ENCODE results near the gene PHLDA1. TPM values are rescaled to one million over a fixed set of nuclear protein-coding genes. Genes with fewer than 3 reads are reported as not detected.
A peak's percentile ranks its signal among the peaks of the same experiment; 100 is the strongest.

PHLDA1 gene
- total RNA-seq: 2.2 TPM

DNA sequence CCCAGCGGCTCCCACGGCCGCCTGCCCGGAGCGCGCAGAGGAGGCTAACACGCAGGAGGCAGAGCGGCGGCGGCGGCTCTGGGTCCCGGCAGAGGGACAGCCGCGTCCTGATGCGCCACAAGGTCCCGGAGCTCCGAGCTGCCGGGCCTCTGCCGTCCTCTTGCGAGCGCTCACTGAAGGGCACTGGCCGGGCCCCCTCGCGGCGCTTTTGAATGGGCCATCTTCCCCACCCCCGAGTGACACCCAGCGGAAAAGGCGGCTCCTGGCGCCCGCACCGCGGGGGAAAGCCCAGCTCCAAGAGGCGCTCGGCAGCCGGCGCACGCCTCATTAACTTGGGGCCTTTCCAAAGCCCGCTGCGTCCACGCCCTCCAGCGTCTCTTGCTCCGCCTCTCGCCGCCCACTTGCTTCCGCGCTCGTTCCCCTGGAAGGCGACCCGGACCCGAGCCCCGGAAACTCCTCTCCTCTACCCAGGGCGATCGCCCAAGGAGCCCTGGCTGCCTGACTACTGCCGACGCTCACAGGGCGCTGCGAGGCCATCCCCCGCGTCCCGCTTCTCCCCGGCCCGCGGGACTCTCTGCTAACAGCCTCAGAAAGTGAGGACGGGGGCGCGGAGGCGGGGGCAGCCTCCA lies at the start of gene PHLDA1:
Gene PHLDA1 (minus strand): TSS at position 363 of the 629 bp plus-strand sequence.
- DNase-seq (ENCODE audit: low spot score): peak; percentile 98

GRCh38 chr12:76080729-76081415 lies 49.3 kb upstream of the PHLDA1 start:
- no peak for DNase-seq (ENCODE audit: low spot score)
- no peak for ATAC-seq

More for the DNA sequence above, at the start of gene PHLDA1:
- ATAC-seq: peak; percentile 89

GRCh38 chr12:76080017-76080728 lies 48.6 kb upstream of the PHLDA1 start:
- ATAC-seq (no peak), DNase-seq (ENCODE audit: low spot score) (no peak)

DNA sequence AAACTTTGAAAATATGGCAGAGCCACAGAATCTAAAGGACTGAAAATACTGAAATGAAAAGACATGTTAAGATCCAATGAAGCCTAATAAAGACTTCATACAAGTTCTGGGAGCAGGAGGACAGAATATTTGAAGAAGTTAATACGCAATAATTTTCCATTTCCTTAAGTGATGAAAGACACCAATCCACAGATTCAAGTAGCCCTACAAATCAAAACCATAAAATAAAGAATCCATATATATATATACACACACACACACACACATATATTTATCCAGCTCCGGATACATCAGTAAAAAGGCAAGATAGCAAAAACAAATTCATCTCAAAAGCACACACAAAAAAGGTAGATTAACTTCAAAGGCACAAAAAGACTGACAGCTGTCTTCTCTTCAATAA lies 47.2 kb upstream of the PHLDA1 start:
- DNase-seq (ENCODE audit: low spot score): no peak
- ATAC-seq: no peak

DNA sequence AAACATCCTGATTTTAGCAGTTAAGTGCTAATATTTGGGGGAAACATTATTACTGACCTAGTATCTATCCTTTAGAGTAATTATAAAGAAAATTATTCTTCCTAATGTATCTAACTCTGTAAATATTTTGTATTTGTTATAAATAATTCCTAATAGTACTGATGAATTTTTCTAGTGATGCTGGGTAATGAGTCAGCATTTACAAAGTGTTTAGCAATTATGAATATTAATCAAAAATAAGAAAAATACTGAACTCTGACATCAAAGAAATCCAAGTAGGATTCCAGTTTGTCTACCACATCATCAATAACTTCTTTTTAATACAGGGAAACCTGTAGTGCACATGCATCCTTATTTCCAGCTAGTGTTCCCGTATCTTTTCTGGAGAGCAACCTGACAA lies 43.9 kb upstream of the PHLDA1 start:
- ATAC-seq: no peak
- no peak for DNase-seq (ENCODE audit: low spot score)

GRCh38 chr12:76074701-76075336 lies 43.2 kb upstream of the PHLDA1 start:
- DNase-seq (ENCODE audit: low spot score) (no peak), ATAC-seq (no peak)

- ATAC-seq (no peak), DNase-seq (ENCODE audit: low spot score) (no peak)
Observed at GRCh38 chr12:76073561-76073960, 42.0 kb upstream of the PHLDA1 start.

DNA sequence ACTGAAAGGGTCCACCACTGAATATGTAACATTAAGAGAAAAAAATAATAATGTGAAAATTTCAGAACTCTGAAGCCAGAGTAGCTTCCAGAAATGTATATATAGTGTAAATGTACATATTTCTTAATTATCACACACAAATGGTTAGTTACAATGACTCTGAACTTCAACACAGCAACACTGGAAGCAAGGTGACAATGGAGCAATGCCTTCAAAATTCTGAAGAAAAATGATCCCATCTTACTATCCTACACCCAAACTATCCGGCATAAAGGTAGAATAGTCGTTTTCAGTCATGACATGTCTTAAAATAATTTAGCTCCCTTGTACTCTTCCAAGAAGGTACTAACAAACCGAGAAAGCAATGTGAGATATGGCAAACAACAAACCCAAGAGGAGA lies 41.0 kb upstream of the PHLDA1 start:
- ATAC-seq (no peak), DNase-seq (ENCODE audit: low spot score) (no peak)

DNA sequence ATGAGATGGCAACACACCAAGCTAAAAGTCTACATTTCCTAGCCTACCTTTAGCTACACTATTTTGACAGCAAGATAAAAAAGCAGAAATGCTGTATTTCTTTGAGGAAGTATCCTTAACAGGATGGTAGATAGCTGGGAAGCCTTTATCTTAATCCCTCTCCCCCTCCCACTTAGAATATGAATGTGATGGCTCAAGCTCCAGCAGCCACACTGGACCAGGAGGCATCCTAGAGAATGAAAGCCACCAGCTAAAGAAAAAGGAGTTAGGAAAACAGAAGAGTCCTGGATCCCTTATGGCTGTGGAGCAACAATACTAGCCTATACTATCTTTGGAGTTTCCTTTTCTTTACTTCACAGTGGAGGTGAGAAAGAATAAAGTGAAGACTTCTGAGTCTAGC lies 37.8 kb upstream of the PHLDA1 start:
- ATAC-seq (no peak), DNase-seq (ENCODE audit: low spot score) (no peak)

DNA sequence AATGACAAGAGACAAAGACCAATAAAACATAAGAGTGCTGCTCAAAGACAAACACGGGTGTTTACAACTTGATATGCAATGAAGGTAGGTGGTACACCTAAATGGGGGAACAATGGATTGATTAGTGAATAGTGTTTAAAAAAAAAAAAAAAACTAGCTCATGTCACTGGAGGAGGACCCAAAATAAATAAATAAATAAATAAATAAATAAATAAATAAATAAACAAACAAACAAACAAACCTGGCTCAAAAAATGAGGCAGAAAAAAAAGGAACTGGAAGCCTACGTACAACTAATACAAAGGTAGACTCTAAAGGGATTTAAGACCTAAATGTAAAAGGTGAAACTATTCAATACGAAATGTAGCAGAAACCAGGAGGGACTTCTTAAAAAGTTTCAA lies 34.3 kb upstream of the PHLDA1 start:
- DNase-seq (ENCODE audit: low spot score): no peak
- no peak for ATAC-seq

DNA sequence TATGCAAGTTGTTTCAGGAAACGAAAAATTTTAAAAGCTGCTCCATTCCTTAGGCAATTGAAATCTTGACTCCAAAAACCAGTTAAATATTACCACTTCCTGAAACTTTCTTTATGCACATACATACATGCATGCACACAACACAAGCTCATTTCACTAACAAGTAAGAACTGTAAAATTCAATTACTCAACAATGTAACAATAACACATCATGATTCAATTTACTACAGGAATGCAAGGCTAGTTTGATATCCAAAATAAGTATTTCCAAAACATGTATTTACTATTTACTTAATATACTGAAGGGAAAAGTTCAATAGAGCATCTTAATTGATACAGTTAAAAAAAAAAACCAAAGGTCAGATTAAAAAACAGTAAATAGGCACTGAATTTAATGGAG lies 33.3 kb upstream of the PHLDA1 start:
- DNase-seq (ENCODE audit: low spot score) (no peak), ATAC-seq (no peak)

DNA sequence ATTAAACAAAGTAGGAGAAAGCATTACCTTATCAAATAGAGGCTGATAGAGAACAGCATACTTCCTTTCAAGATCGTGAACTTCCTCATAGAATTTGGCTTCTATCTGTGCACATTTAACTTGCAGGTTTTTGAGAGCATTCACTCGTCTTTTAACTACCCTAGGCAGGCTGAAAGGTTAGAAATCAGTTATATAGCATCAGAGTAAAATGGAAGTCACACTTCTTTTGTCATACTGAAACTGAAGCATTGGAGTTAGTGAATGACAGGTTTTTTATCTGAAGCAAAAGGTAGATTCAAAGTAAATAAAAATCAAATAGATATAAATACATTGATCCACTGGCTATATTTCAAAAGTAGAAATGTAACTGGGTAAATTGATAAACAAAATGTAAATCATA lies 28.5 kb upstream of the PHLDA1 start:
- ATAC-seq: no peak
- no peak for DNase-seq (ENCODE audit: low spot score)

- no peak for ATAC-seq
- no peak for DNase-seq (ENCODE audit: low spot score)
Observed at GRCh38 chr12:76057326-76057725, 25.8 kb upstream of the PHLDA1 start.

DNA sequence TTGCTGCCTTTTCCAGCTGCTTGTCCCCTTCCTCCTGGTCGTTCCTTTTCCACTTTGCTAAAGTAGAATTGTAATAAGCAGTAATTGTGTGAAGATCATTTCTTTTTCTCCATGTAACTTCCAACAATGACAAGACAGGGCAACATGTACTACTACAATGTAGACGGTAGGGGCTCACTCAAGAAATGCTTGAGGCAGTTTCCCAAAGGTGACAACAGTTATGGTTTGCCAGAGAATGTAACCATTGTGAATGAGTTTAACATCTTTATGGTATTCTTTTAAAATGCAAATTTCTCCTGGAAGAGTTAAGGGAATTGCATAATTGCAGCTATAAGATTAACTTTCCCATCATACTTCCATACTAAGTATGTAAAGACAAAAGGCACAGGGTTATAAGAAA lies 23.8 kb upstream of the PHLDA1 start:
- DNase-seq (ENCODE audit: low spot score) (no peak), ATAC-seq (no peak)

- DNase-seq (ENCODE audit: low spot score) (no peak), ATAC-seq (no peak)
Observed at GRCh38 chr12:76049575-76050251, 18.1 kb upstream of the PHLDA1 start.

- DNase-seq (ENCODE audit: low spot score) (no peak), ATAC-seq (no peak)
Observed at GRCh38 chr12:76047742-76048141, 16.2 kb upstream of the PHLDA1 start.

GRCh38 chr12:76047060-76047459 lies 15.5 kb upstream of the PHLDA1 start:
- ATAC-seq: no peak
- no peak for DNase-seq (ENCODE audit: low spot score)

- ATAC-seq (no peak), DNase-seq (ENCODE audit: low spot score) (no peak)
Observed at GRCh38 chr12:76043377-76043776, 11.8 kb upstream of the PHLDA1 start.

DNA sequence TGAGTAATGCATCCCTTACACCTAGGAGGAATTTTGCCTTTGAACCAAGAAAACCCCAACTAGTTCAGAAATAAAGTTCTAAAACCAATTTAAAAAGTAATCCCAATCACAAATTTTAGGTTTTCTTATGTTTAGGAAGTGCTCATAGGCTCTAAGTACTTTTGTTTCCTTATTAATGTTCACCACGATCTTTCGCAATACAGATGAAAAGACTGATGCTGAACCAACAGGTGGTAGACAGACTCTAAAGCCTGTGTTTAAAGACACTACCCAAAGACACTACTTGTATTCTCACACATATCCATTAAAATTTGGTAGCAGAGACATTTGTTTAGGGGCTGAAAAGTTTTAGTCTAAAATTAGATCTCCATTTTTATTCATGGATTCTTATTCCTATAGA lies 10.6 kb upstream of the PHLDA1 start:
- no peak for DNase-seq (ENCODE audit: low spot score)

DNA sequence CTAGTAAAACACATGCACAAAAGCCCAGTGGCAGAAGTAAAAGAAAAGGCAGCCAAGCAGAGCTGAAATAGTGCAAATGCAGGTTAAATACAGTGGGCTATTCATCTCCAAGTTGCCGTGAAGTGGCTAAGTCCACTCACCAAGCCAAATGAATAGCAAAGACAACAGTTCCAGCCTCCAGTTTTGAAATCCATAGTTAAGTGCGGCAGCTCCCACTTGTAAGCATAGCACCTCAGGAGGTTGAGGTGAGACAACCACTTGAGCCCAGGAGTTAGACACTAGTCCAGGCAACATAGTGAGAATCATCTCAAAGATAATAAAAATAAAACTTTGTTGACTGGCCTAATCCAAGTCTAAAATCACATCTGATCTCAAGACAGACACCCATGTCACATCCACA lies 9.8 kb upstream of the PHLDA1 start:
- no peak for ATAC-seq
- no peak for DNase-seq (ENCODE audit: low spot score)

More for the DNA sequence above, 10.6 kb upstream of the PHLDA1 start:
- no peak for ATAC-seq

- DNase-seq (ENCODE audit: low spot score): no peak
- no peak for ATAC-seq
Observed at GRCh38 chr12:76040461-76040860, 8.9 kb upstream of the PHLDA1 start.
